H9 (cell line): Measurements from ENCODE around the gene COLEC12. TPM values are rescaled to one million over a fixed set of nuclear protein-coding genes. Genes with fewer than 3 reads are reported as not detected.

Experiments used
- DNase-seq: peaks from one replicate; pipeline ENCODE4 v3.0.0-alpha.2; 2017
- H2AFZ ChIP-seq: one replicate; pipeline ENCODE4 v1.6.1; 2013; ENCODE audit warnings: mild to moderate bottlenecking, low read length, control low read depth, moderate library complexity
- H2AK5ac ChIP-seq: 2 replicates; pipeline ENCODE4 v1.6.1; 2013; ENCODE audit warnings: low read length, control low read depth, mixed read lengths; ENCODE audit not compliant: insufficient read length
- H2BK120ac ChIP-seq: one replicate; pipeline ENCODE4 v1.6.1; 2013; ENCODE audit warnings: low read depth, mild to moderate bottlenecking, low read length, control low read depth, inconsistent platforms; ENCODE audit not compliant: poor library complexity, severe bottlenecking
- H2BK12ac ChIP-seq: 2 replicates; pipeline ENCODE4 v1.6.1; 2013; ENCODE audit warnings: low read length, control low read depth, mixed read lengths, low read depth; ENCODE audit not compliant: insufficient read length
- H2BK15ac ChIP-seq: 2 replicates; pipeline ENCODE4 v1.6.1; 2013; ENCODE audit warnings: low read depth, low read length, control low read depth
- H2BK20ac ChIP-seq: one replicate; pipeline ENCODE4 v1.6.1; 2013; ENCODE audit warnings: low read depth, mild to moderate bottlenecking, low read length, control low read depth, inconsistent platforms; ENCODE audit not compliant: poor library complexity, severe bottlenecking
- H2BK5ac ChIP-seq: 2 replicates; pipeline ENCODE4 v1.6.1; 2013; ENCODE audit warnings: low read length, control low read depth, mixed read lengths; ENCODE audit not compliant: insufficient read length
- H3K14ac ChIP-seq: 2 replicates; pipeline ENCODE4 v1.6.1; 2013; ENCODE audit warnings: low read length, control low read depth; ENCODE audit not compliant: insufficient read depth
- H3K18ac ChIP-seq: 2 replicates; pipeline ENCODE4 v1.6.1; 2013; ENCODE audit warnings: low read depth, mild to moderate bottlenecking, mixed read lengths, low read length, control low read depth; ENCODE audit not compliant: insufficient read length
- H3K23ac ChIP-seq: 2 replicates; pipeline ENCODE4 v1.6.1; 2013; ENCODE audit warnings: low read length, control low read depth, mixed read lengths, low read depth; ENCODE audit not compliant: insufficient read length
- H3K23me2 ChIP-seq: 2 replicates; pipeline ENCODE4 v1.6.1; 2013; ENCODE audit warnings: low read depth, mild to moderate bottlenecking, mixed read lengths, low read length, control low read depth; ENCODE audit not compliant: insufficient read length, poor library complexity, severe bottlenecking
- H3K27ac ChIP-seq: 2 replicates; pipeline ENCODE4 v1.5.1; 2013; ENCODE audit warnings: low read length, control low read depth, mixed read lengths, low read depth; ENCODE audit not compliant: insufficient read length
- H3K27me3 ChIP-seq: 2 replicates; pipeline ENCODE4 v1.6.1; 2013; ENCODE audit warnings: low read length, control low read depth, inconsistent platforms; ENCODE audit not compliant: insufficient read depth
- H3K4ac ChIP-seq: 2 replicates; pipeline ENCODE4 v1.6.1; 2013; ENCODE audit warnings: low read depth, mild to moderate bottlenecking, control low read depth, inconsistent platforms, low read length, moderate library complexity
- H3K4me1 ChIP-seq: 2 replicates; pipeline ENCODE4 v1.6.1; 2013; ENCODE audit warnings: low read length, control low read depth, inconsistent platforms; ENCODE audit not compliant: insufficient read depth
- H3K4me2 ChIP-seq: 2 replicates; pipeline ENCODE4 v1.6.1; 2013; ENCODE audit warnings: low read length, control low read depth, mixed read lengths; ENCODE audit not compliant: insufficient read length, insufficient read depth
- H3K56ac ChIP-seq: 2 replicates; pipeline ENCODE4 v1.6.1; 2013; ENCODE audit warnings: low read depth, mild to moderate bottlenecking, mixed read lengths, low read length, control low read depth; ENCODE audit not compliant: insufficient read length
- H3K79me1 ChIP-seq: 2 replicates; pipeline ENCODE4 v1.6.1; 2013; ENCODE audit warnings: low read depth, mild to moderate bottlenecking, moderate library complexity, low read length, control low read depth, inconsistent platforms; ENCODE audit not compliant: insufficient read depth, poor library complexity, severe bottlenecking
- H3K79me2 ChIP-seq: 2 replicates; pipeline ENCODE4 v1.6.1; 2013; ENCODE audit warnings: low read length, control low read depth, inconsistent platforms; ENCODE audit not compliant: insufficient read depth
- H3K9ac ChIP-seq: 2 replicates; pipeline ENCODE4 v1.6.1; 2013; ENCODE audit warnings: low read length, control low read depth, mixed read lengths; ENCODE audit not compliant: insufficient read length; ENCODE audit errors: extremely low read depth
- H3K9me3 ChIP-seq: one replicate; pipeline ENCODE4 v1.6.1; 2013; ENCODE audit warnings: low read depth, low read length, inconsistent platforms; ENCODE audit not compliant: control insufficient read depth
- H3T11ph ChIP-seq: one replicate; pipeline ENCODE4 v1.6.1; 2013; ENCODE audit warnings: mild to moderate bottlenecking, low read length, control low read depth, inconsistent platforms
- H4K20me1 ChIP-seq: one replicate; pipeline ENCODE4 v1.6.1; 2013; ENCODE audit not compliant: control insufficient read depth, insufficient read length, insufficient read depth
- H4K5ac ChIP-seq: 2 replicates; pipeline ENCODE4 v1.6.1; 2013; ENCODE audit warnings: low read depth, mild to moderate bottlenecking, mixed read lengths, low read length, control low read depth; ENCODE audit not compliant: insufficient read length
- H4K8ac ChIP-seq: replicated peaks from 2 replicates; pipeline ENCODE4 v1.6.1; 2013; ENCODE audit warnings: low read length, control low read depth, mixed read lengths, low read depth; ENCODE audit not compliant: insufficient read length
- H4K91ac ChIP-seq: 2 replicates; pipeline ENCODE4 v1.6.1; 2013; ENCODE audit warnings: low read depth, mild to moderate bottlenecking, moderate library complexity, mixed read lengths, low read length, control low read depth; ENCODE audit not compliant: insufficient read length
- H3K27ac Mint-ChIP-seq, 3 experiments: 2 replicates in 2 of 3; 3 replicates in 1 of 3; pipeline ENCODE4 v1.8.0; 2020 to 2021; ENCODE audit warnings: mixed read lengths in 3 of 3, mild to moderate bottlenecking in 1 of 3, moderate library complexity in 1 of 3
- H3K27me3 Mint-ChIP-seq: 2 replicates; pipeline ENCODE4 v1.8.0; 2021; ENCODE audit warnings: low read depth, mild to moderate bottlenecking, moderate library complexity, mixed read lengths
- H3K36me3 Mint-ChIP-seq, 3 experiments: 2 replicates in 2 of 3; 3 replicates in 1 of 3; pipeline ENCODE4 v1.8.0; 2020 to 2021; ENCODE audit warnings: low read depth in 3 of 3, mixed read lengths in 3 of 3; ENCODE audit not compliant: insufficient read depth in 1 of 3
- H3K4me1 Mint-ChIP-seq, 2 experiments: 2 replicates each; pipeline ENCODE4 v1.8.0; 2020; ENCODE audit warnings: mixed read lengths in 2 of 2
- H3K4me3 Mint-ChIP-seq, 2 experiments: 2 replicates in 1 of 2; 3 replicates in 1 of 2; pipeline ENCODE4 v1.8.0; 2020 to 2021; ENCODE audit warnings: mild to moderate bottlenecking in 2 of 2, mixed read lengths in 2 of 2, moderate library complexity in 1 of 2
- H3K9me3 Mint-ChIP-seq, 2 experiments: 2 replicates in 1 of 2; 3 replicates in 1 of 2; pipeline ENCODE4 v1.8.0; 2020; ENCODE audit warnings: mild to moderate bottlenecking in 2 of 2, mixed read lengths in 2 of 2, moderate library complexity in 1 of 2
- CTCF ChIP-seq: fragments of 200-600 bp; sonication (generic); conservative IDR thresholded peaks from 3 replicates; pipeline ENCODE4 v1.8.0; 2021; ENCODE audit warnings: antibody characterized with exemption, mild to moderate bottlenecking
- WGBS: extraction: QIAGEN DNeasy Blood & Tissue Kit; methylation state at CpG from one replicate; pipeline ENCODE4 v1.1.7; 2013; ENCODE audit warnings: missing lambda C conversion rate, low lambda C conversion rate, mixed read lengths; ENCODE audit not compliant: insufficient read length; ENCODE audit errors: extremely low coverage; 5-methylcytosine and 5-hydroxymethylcytosine counted together
- total RNA-seq: library from RNA; stranded (reverse); gene quantifications from 2 replicates; pipeline ENCODE4 v1.2.1, GENCODE V29; 2021

Gene COLEC12
- total RNA-seq, 1 experiment from 2014 or later = 0.70 TPM

GRCh38 chr18:356778-357177 lies 143.7 kb downstream of the COLEC12 start:
- WGBS = no CpG with 5 or more reads among the region's 2 CpGs

More at GRCh38 chr18:356778-357177, 143.7 kb downstream of the COLEC12 start:
- Histone ChIP-seq H2BK15ac (no peak overlapping the region), H4K5ac (no peak overlapping the region), H3T11ph (no peak overlapping the region), H3K4me1 (no peaks in the 10 kb centered on the region), H2BK5ac (no peak overlapping the region), H3K4ac (no peak overlapping the region), H3K14ac (no peak overlapping the region), H3K79me2 (no peaks in the 10 kb centered on the region), H4K8ac (no peak overlapping the region), H2AK5ac (no peak overlapping the region), H3K23me2 (no peaks in the 10 kb centered on the region), H2BK20ac (no peak overlapping the region), H2BK12ac (no peak overlapping the region), H3K18ac (no peak overlapping the region), H2AFZ (no peak overlapping the region), H4K91ac (no peak overlapping the region), H3K9me3 (no peaks in the 10 kb centered on the region), H3K4me2 (no peak overlapping the region), H3K27me3 (no peaks in the 10 kb centered on the region), H3K79me1 (no peaks in the 10 kb centered on the region), H4K20me1 (no peaks in the 10 kb centered on the region), H3K56ac (no peak overlapping the region), H2BK120ac (no peak overlapping the region), H3K23ac (no peak overlapping the region), H3K27ac (no peak overlapping the region), H3K9ac (no peak overlapping the region)
- H3K9me3 Mint-ChIP-seq = no peaks in the 10 kb centered on the region
- no peak overlapping the region for H3K4me3 Mint-ChIP-seq
- H3K4me1 Mint-ChIP-seq = peaks cover 5 to 6% of the 10 kb centered on the region in 2 experiments
- DNase-seq = no peak
- H3K27ac Mint-ChIP-seq = no peak overlapping the region
- peaks cover 7% of the 10 kb centered on the region; the same call in 1 of the 2 replicates for H3K27me3 Mint-ChIP-seq
- no peaks in the 10 kb centered on the region for H3K36me3 Mint-ChIP-seq
- no peak for TF ChIP-seq CTCF
